K562 (cell line): ENCODE results near the gene POFUT2. TPM values are rescaled to one million over a fixed set of nuclear protein-coding genes. Genes with fewer than 3 reads are reported as not detected.

Source experiments
- KDM5B ChIP-seq: fragments of 200-600 bp; sonication (generic); IDR thresholded peaks from 2 replicates; pipeline ENCODE4 v1.6.1; 2012; ENCODE audit warnings: low read depth, mild to moderate bottlenecking, moderate library complexity, low read length, control low read depth, inconsistent platforms; ENCODE audit not compliant: insufficient replicate concordance
- MCM2 ChIP-seq: fragments of 450-650 bp; IDR thresholded peaks from 2 replicates; pipeline ENCODE4 v1.6.1; 2017; ENCODE audit warnings: low read depth, mild to moderate bottlenecking
- NR1H2 ChIP-seq: sonication (generic); formaldehyde crosslinking; IDR thresholded peaks from 2 replicates; pipeline ENCODE4 v1.4.0; 2020; ENCODE audit warnings: mild to moderate bottlenecking, missing genetic modification reagents
- PHF8 ChIP-seq: fragments of 200-600 bp; sonication (generic); IDR thresholded peaks from 2 replicates; pipeline ENCODE4 v1.6.1; 2012; ENCODE audit warnings: mixed run types, mild to moderate bottlenecking, inconsistent platforms, low read length, moderate library complexity, borderline replicate concordance
- TRIM28 ChIP-seq: fragments of 450-650 bp; IDR thresholded peaks from 2 replicates; pipeline ENCODE4 v1.6.1; 2017
- XRCC4 ChIP-seq: IDR thresholded peaks from one replicate; pipeline ENCODE4 v1.6.1; 2011; ENCODE audit not compliant: insufficient read depth, insufficient read length; ENCODE audit errors: extremely low read depth
- ZBTB1 ChIP-seq: sonication (generic); formaldehyde crosslinking; IDR thresholded peaks from 2 replicates; pipeline ENCODE4 v1.8.1; 2023; ENCODE audit warnings: missing genetic modification reagents, low read depth, mild to moderate bottlenecking, borderline replicate concordance
- ZBTB40 ChIP-seq, 2 experiments: fragments of 450-650 bp in 1 of 2; sonication (generic) in 1 of 2; formaldehyde crosslinking in 1 of 2; IDR thresholded peaks; 2 replicates each; pipeline versions ENCODE4 v1.7.1 to v1.9.0; 2016 to 2022; ENCODE audit warnings: inconsistent platforms in 1 of 2, mild to moderate bottlenecking in 1 of 2, missing genetic modification reagents in 1 of 2
- ZNF133 ChIP-seq: fragments of 250-450 bp; sonication (Bioruptor Pico); IDR thresholded peaks from 2 replicates; pipeline ENCODE4 v1.4.0; 2020; ENCODE audit warnings: mild to moderate bottlenecking
- ZNF277 ChIP-seq: fragments of 250-450 bp; sonication (Bioruptor Pico); IDR thresholded peaks from 2 replicates; pipeline ENCODE4 v1.8.0; 2022; ENCODE audit warnings: inconsistent platforms, mild to moderate bottlenecking, moderate library complexity, borderline replicate concordance
- ZNF41 ChIP-seq: fragments of 250-450 bp; sonication (Bioruptor Pico); conservative IDR thresholded peaks from 2 replicates; pipeline ENCODE4 v1.4.0; 2020; ENCODE audit warnings: mild to moderate bottlenecking
- ZNF699 ChIP-seq: fragments of 250-450 bp; sonication (Bioruptor Pico); IDR thresholded peaks from 2 replicates; pipeline ENCODE4 v1.8.0; 2021; ENCODE audit warnings: mild to moderate bottlenecking, moderate library complexity; ENCODE audit not compliant: insufficient replicate concordance
- polyA plus RNA-seq, 8 experiments: library from polyadenylated mRNA; depleted of rRNA in 4 of 8; stranded (reverse) in 5 of 8; unstranded in 3 of 8; fragments of >200 nt; fragmentation: Nextera tagmentation in 2 of 8; fragmentation: Illumina TruSeq in 1 of 8; extraction: Ambion mirVana in 2 of 8; extraction: Trizol in 1 of 8; gene quantifications; 2 replicates each; pipeline versions ENCODE4 v1.2.1 to v1.2.3, GENCODE V29; 2011 to 2014; ENCODE audit warnings: inconsistent platforms in 1 of 8, missing spikeins in 1 of 8
- total RNA-seq, 7 experiments: library from RNA; depleted of rRNA in 6 of 7; stranded (reverse); fragments of >200 nt in 6 of 7; fragmentation: Illumina TruSeq in 2 of 7; extraction: Trizol in 2 of 7; gene quantifications; 2 replicates each; pipeline versions ENCODE4 v1.2.1 to v1.2.3, GENCODE V29; 2011 to 2021; ENCODE audit warnings: low replicate concordance in 1 of 7
- TF ChIP-seq, protein P1 (sequence below), 2 experiments: fragments of 450-650 bp in 1 of 2; sonication (generic) in 1 of 2; formaldehyde crosslinking in 1 of 2; IDR thresholded peaks in 1 of 2; conservative IDR thresholded peaks in 1 of 2; 2 replicates each; pipeline versions ENCODE4 v1.6.1 to v1.8.1; 2016 to 2023; ENCODE audit warnings: mild to moderate bottlenecking in 2 of 2, moderate library complexity in 2 of 2, inconsistent platforms in 1 of 2, missing genetic modification reagents in 1 of 2

Gene POFUT2
- total and polyA plus RNA-seq, 9 of the 15 experiments (the other 6 are each of a cell fraction or from before 2014, with no cell fraction given), result 1.1 to 24.2 (median 11.0) TPM

DNA sequence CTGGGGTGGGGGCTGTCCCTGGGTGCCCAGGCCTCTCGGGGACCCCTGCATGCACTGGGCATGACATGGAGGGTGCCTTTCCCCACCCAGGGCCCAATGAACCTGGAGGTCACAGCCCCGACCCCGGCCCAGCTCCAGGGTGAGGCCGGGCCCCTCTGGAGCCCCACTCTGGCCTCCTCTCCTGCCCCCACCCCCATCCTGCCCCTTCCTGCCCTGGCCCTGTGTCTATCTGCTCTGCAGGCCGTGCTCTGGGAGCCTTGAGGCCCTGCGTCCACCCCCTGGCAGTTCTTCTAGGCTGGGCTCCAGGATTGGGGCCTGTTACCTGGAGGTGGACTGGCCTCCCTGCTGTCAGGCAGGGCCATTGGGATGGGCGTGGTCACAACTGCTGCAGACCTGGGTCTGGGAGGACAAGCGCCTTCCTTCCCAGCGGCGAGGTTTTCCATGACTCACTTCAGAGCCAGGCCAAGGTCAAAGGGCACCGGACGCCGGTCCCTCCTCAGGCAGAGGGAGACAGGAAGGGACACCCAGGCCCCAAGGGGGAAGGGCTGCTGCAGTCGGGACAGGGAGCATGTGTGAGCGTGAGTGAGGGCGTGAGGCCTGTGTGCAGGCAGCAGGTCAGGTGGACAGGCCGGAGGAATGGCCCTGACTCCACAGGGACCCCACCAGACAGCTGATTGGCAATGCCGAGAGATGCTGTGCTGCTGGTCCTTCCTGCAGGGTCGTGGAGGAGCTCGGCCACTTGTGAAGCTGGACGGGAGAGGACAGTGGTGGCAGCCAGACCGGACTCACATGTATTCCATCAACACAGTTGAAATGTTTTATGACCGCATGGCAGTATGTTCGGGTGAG lies 31.1 kb upstream of the POFUT2 start (continued):
- TF ChIP-seq KDM5B (peak; percentile 40), MCM2 (no peak), ZNF699 (CRISPR knock-in tag) (no peak), PHF8 (peak; percentile 31; the same call in 1 of the 2 replicates), ZBTB40 (IDR thresholded peaks at IDR 0.05) (peak; percentile 74), ZBTB40 (CRISPR knock-in tag; IDR thresholded peaks at IDR 0.05) (no peak; the same call in 1 of the 2 replicates), XRCC4 (no peak), ZNF133 (CRISPR knock-in tag) (no peak), NR1H2 (CRISPR knock-in tag) (no peak), ZNF277 (no peak), TRIM28 (no peak), ZNF41 (CRISPR knock-in tag) (no peak), ZBTB1 (CRISPR knock-in tag) (0 out of 2 replicates have a peak, but pooled peaks have one; percentile 23)
- TF ChIP-seq, protein P1, sequence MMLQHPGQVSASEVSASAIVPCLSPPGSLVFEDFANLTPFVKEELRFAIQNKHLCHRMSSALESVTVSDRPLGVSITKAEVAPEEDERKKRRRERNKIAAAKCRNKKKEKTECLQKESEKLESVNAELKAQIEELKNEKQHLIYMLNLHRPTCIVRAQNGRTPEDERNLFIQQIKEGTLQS (IDR thresholded peaks at IDR 0.05), result peak; percentile 75
- TF ChIP-seq, protein P1 (CRISPR knock-in tag; conservative IDR thresholded peaks at IDR 0.05), result peak; percentile 70; the same call in 1 of the 2 replicates
